Neural progenitor cell (in vitro differentiated cells): ENCODE results near the gene NCAM1.

Source experiments
- CTCF ChIP-seq: fragments of 200-600 bp; sonication (generic); IDR thresholded peaks from 2 replicates; pipeline ENCODE4 v1.5.1; 2017; ENCODE audit warnings: antibody characterized with exemption, mild to moderate bottlenecking
- EZH2 ChIP-seq: fragments of 200-600 bp; sonication (generic); IDR thresholded peaks from 2 replicates; pipeline ENCODE4 v1.6.1; 2017; ENCODE audit warnings: antibody characterized with exemption, mild to moderate bottlenecking, moderate library complexity
- EZH2phosphoT487 ChIP-seq: fragments of 200-600 bp; sonication (generic); IDR thresholded peaks from 2 replicates; pipeline ENCODE4 v1.6.1; 2017; ENCODE audit warnings: antibody characterized with exemption

- TF ChIP-seq EZH2phosphoT487 (no peak), CTCF (no peak), EZH2 (no peak)
Observed at GRCh38 chr11:113315811-113316210, 354.6 kb downstream of the NCAM1 start.
